DOHH2 (cell line): ENCODE measurements around the gene FLRT3.

ENCODE experiments used
- H3F3A ChIP-seq: fragments of 200-600 bp; sonication (generic), shearing (Covaris generic); 2 replicates; pipeline ENCODE4 v1.6.0; 2016; ENCODE audit warnings: antibody characterized with exemption, mild to moderate bottlenecking; ENCODE audit not compliant: control insufficient read depth, insufficient read depth
- H3K27ac ChIP-seq: fragments of 200-600 bp; sonication (generic); 2 replicates; pipeline ENCODE4 v1.5.1; 2014; ENCODE audit warnings: low read depth, mild to moderate bottlenecking, low read length, moderate library complexity
- H3K27me3 ChIP-seq: fragments of 200-600 bp; sonication (generic); 2 replicates; pipeline ENCODE4 v1.6.1; 2014; ENCODE audit warnings: mild to moderate bottlenecking, low read length, mixed read lengths; ENCODE audit not compliant: control insufficient read depth
- H3K36me3 ChIP-seq: fragments of 200-600 bp; sonication (generic); 2 replicates; pipeline ENCODE4 v1.6.1; 2014; ENCODE audit warnings: mild to moderate bottlenecking, low read length, moderate library complexity, mixed read lengths; ENCODE audit not compliant: control insufficient read depth
- H3K4me1 ChIP-seq: fragments of 200-600 bp; sonication (generic); 2 replicates; pipeline ENCODE4 v1.6.1; 2014; ENCODE audit warnings: mild to moderate bottlenecking, low read length, mixed read lengths; ENCODE audit not compliant: control insufficient read depth
- H3K4me2 ChIP-seq: fragments of 200-600 bp; sonication (generic); 2 replicates; pipeline ENCODE4 v1.6.0; 2014; ENCODE audit warnings: mild to moderate bottlenecking, low read length, moderate library complexity
- H3K4me3 ChIP-seq: fragments of 200-600 bp; sonication (generic); 2 replicates; pipeline ENCODE4 v1.5.1; 2014; ENCODE audit warnings: mild to moderate bottlenecking, low read length, mixed read lengths
- H3K79me2 ChIP-seq: fragments of 200-600 bp; sonication (generic); 2 replicates; pipeline ENCODE4 v1.6.1; 2014; ENCODE audit warnings: mild to moderate bottlenecking, low read length, mixed read lengths; ENCODE audit not compliant: control insufficient read depth
- H3K9me2 ChIP-seq: fragments of 200-600 bp; sonication (generic); replicated peaks from 2 replicates; pipeline ENCODE4 v1.6.1; 2014; ENCODE audit warnings: mild to moderate bottlenecking, low read length, mixed read lengths; ENCODE audit not compliant: control insufficient read depth
- H3K9me3 ChIP-seq: fragments of 200-600 bp; sonication (generic); 2 replicates; pipeline ENCODE4 v1.6.1; 2014; ENCODE audit warnings: antibody characterized with exemption, low read length, mixed read lengths; ENCODE audit not compliant: control insufficient read depth, insufficient read depth
- H4K20me1 ChIP-seq: fragments of 200-600 bp; sonication (generic); 2 replicates; pipeline ENCODE4 v1.6.0; 2014; ENCODE audit warnings: low read depth, mild to moderate bottlenecking, antibody characterized with exemption, low read length, moderate library complexity; ENCODE audit not compliant: control insufficient read depth, insufficient read depth
- EZH2phosphoT487 ChIP-seq: fragments of 200-600 bp; sonication (generic); IDR thresholded peaks from 2 replicates; pipeline ENCODE4 v1.6.1; 2017; ENCODE audit warnings: borderline replicate concordance, mild to moderate bottlenecking, antibody characterized with exemption, low read length, moderate library complexity, mixed read lengths
- TF ChIP-seq, protein P1 (sequence below): fragments of 200-600 bp; sonication (generic); IDR thresholded peaks from one replicate; pipeline ENCODE4 v1.5.1; 2014; ENCODE audit warnings: antibody characterized with exemption, mild to moderate bottlenecking, low read depth, low read length; ENCODE audit not compliant: poor library complexity, severe bottlenecking

The FLRT3 gene

DNA sequence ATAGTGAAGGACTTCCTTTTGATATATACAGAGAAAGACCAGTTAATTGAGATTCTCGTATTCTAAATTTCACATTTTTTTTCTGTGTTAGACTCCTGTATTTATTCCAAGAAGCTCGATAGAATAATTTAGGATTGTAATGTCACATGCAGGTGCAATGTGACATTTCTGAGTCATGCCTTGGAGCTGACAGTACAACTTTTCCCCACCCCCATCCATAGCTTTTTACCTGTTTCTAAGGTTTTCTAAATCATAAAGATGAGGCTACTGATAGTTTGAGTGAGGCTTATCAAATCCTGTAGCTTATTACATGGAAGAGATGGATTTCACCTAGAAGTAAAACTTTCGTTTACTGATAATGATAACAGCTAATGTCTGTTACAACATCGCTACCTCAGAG, 37.6 kb downstream of the FLRT3 start:
- Histone ChIP-seq H3K27me3 (no peaks in the 10 kb centered on the region), H3K79me2 (no peaks in the 10 kb centered on the region), H3K4me1 (no peaks in the 10 kb centered on the region), H4K20me1 (no peaks in the 10 kb centered on the region), H3K36me3 (no peaks in the 10 kb centered on the region), H3F3A (no peaks in the 10 kb centered on the region), H3K4me3 (no peak overlapping the region), H3K9me3 (no peaks in the 10 kb centered on the region), H3K9me2 (no peaks in the 10 kb centered on the region), H3K4me2 (no peak overlapping the region), H3K27ac (no peak overlapping the region)
- TF ChIP-seq, protein P1, sequence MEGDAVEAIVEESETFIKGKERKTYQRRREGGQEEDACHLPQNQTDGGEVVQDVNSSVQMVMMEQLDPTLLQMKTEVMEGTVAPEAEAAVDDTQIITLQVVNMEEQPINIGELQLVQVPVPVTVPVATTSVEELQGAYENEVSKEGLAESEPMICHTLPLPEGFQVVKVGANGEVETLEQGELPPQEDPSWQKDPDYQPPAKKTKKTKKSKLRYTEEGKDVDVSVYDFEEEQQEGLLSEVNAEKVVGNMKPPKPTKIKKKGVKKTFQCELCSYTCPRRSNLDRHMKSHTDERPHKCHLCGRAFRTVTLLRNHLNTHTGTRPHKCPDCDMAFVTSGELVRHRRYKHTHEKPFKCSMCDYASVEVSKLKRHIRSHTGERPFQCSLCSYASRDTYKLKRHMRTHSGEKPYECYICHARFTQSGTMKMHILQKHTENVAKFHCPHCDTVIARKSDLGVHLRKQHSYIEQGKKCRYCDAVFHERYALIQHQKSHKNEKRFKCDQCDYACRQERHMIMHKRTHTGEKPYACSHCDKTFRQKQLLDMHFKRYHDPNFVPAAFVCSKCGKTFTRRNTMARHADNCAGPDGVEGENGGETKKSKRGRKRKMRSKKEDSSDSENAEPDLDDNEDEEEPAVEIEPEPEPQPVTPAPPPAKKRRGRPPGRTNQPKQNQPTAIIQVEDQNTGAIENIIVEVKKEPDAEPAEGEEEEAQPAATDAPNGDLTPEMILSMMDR: no peak
- TF ChIP-seq EZH2phosphoT487: no peak

DNA sequence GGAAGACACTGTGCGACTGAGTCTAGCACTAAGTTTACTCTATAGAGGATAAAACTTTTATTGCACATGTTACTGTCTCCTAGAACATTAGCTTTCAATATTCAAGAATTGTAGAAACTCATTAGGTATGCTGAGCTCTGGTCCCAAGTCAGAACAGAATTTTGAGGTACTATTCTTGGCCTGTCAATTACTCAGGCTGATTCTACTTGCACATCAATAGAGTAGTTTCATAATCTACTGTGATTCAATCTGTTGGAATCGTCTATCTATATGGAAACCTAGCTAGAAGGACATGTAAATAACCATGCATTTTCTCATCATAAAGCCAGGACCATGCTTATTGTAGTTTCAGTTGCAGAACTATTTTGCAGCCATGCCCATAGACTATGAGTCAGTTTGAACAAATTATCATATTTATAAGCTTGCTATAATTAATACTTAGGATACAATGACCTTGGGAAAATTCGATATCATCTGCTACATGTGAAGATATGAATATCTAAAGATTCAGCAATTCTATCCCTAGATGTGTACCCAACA, 41.6 kb downstream of the FLRT3 start:
- TF ChIP-seq, protein P1: no peak
- TF ChIP-seq EZH2phosphoT487: no peak
- Histone ChIP-seq H3K79me2 (no peaks in the 10 kb centered on the region), H3K4me3 (no peak overlapping the region), H3K36me3 (no peaks in the 10 kb centered on the region), H3K4me2 (no peak overlapping the region), H3K27ac (no peak overlapping the region), H3K27me3 (no peaks in the 10 kb centered on the region), H3K9me2 (no peaks in the 10 kb centered on the region), H3K4me1 (no peaks in the 10 kb centered on the region), H4K20me1 (no peaks in the 10 kb centered on the region), H3F3A (no peaks in the 10 kb centered on the region), H3K9me3 (no peaks in the 10 kb centered on the region)

DNA sequence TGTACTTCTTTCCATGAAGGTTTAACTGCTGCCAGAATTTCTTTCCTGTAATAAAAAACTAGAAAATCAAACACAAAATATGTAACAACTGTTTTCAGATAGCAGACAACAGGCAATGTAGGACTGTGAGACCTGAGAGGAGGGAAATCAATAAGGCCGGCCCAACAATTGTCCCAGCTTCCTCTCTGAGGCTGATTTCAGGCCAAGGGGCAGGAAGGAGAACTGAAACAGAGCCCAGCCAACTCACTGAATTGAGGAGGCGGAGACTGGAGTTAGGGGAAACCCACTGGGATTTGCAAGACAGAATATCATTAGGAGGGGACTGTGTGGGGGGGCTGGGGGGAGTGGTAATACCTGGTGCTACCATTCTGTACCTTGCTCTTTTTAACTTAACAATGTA, 42.2 kb downstream of the FLRT3 start:
- Histone ChIP-seq H4K20me1 (no peaks in the 10 kb centered on the region), H3K27me3 (no peaks in the 10 kb centered on the region), H3K79me2 (no peaks in the 10 kb centered on the region), H3K4me1 (no peaks in the 10 kb centered on the region), H3K4me3 (no peak overlapping the region), H3K27ac (no peak overlapping the region), H3K9me3 (no peaks in the 10 kb centered on the region), H3K4me2 (no peak overlapping the region), H3K36me3 (no peaks in the 10 kb centered on the region), H3K9me2 (no peaks in the 10 kb centered on the region), H3F3A (no peaks in the 10 kb centered on the region)
- TF ChIP-seq, protein P1: no peak
- TF ChIP-seq EZH2phosphoT487: no peak
